Measurements from ENCODE around the gene NEIL3.

DNA sequence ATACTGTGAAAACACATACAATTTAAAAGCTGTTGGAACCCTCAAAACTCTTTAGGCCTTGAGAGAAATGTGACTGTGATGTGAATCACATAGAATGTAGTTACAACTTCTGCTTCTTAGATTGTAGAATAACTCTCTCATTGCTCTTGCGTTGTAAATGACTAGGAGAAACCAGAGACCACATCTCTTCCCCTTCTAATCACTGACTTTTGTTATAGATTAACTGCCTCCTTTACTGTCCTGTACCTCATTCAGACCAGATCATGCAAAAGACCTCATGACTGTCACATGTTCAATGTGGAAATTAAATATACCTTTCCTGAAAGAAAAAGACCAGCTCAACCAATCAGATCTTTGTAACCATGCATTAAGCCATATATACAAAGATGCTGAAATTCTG lies 43.2 kb upstream of the NEIL3 start:
- TF ChIP-seq EZH2 (IDR thresholded peaks at IDR 0.05; ENCODE audit: borderline replicate concordance, low read depth, low read length, severe bottlenecking), result no peak
- TF ChIP-seq, protein P1, sequence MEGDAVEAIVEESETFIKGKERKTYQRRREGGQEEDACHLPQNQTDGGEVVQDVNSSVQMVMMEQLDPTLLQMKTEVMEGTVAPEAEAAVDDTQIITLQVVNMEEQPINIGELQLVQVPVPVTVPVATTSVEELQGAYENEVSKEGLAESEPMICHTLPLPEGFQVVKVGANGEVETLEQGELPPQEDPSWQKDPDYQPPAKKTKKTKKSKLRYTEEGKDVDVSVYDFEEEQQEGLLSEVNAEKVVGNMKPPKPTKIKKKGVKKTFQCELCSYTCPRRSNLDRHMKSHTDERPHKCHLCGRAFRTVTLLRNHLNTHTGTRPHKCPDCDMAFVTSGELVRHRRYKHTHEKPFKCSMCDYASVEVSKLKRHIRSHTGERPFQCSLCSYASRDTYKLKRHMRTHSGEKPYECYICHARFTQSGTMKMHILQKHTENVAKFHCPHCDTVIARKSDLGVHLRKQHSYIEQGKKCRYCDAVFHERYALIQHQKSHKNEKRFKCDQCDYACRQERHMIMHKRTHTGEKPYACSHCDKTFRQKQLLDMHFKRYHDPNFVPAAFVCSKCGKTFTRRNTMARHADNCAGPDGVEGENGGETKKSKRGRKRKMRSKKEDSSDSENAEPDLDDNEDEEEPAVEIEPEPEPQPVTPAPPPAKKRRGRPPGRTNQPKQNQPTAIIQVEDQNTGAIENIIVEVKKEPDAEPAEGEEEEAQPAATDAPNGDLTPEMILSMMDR (IDR thresholded peaks at IDR 0.05; ENCODE audit: borderline replicate concordance, extremely low read depth, low read length, poor library complexity, severe bottlenecking), result no peak

Data from DND-41 (cell line).